Memory B cell (primary cell): Measurements from ENCODE around the gene FAM53A.
"Not testable (repeated sequence)": the region's sequence is repeated elsewhere in the genome, so short reads cannot be mapped to it uniquely, and the experiment has no call there.

Source experiments
- ATAC-seq: fragments of 150-1000 bp; cut with Tn5 transposase; 2 replicates; pipeline ENCODE4 v1.10.0; 2021; ENCODE audit warnings: low read depth, mild to moderate bottlenecking, moderate library complexity
- DNase-seq, 2 donors: peaks; one replicate each; pipeline ENCODE4 v3.0.0; 2022; ENCODE audit warnings: low spot score in 2 of 2
- H3K27ac Mint-ChIP-seq: one replicate; pipeline ENCODE4 v1.8.0; 2022; ENCODE audit warnings: mild to moderate bottlenecking, moderate library complexity, mixed read lengths
- H3K27me3 Mint-ChIP-seq: one replicate; pipeline ENCODE4 v1.8.0; 2022; ENCODE audit warnings: mixed read lengths
- H3K36me3 Mint-ChIP-seq: one replicate; pipeline ENCODE4 v1.8.0; 2022; ENCODE audit warnings: mild to moderate bottlenecking, mixed read lengths
- H3K4me1 Mint-ChIP-seq: one replicate; pipeline ENCODE4 v1.8.0; 2022; ENCODE audit warnings: mixed read lengths
- H3K4me3 Mint-ChIP-seq: one replicate; pipeline ENCODE4 v1.8.0; 2022; ENCODE audit warnings: mild to moderate bottlenecking, moderate library complexity, mixed read lengths
- H3K9me3 Mint-ChIP-seq: one replicate; pipeline ENCODE4 v1.8.0; 2022; ENCODE audit warnings: mixed read lengths

Gene FAM53A

GRCh38 chr4:1684506-1685234 lies 557 bp upstream of the FAM53A start:
- Mint-ChIP-seq H3K9me3 (no peaks in the 10 kb centered on the region), H3K36me3 (peaks cover 2% of the 10 kb centered on the region), H3K27ac (no peak overlapping the region), H3K4me1 (peaks cover 9% of the 10 kb centered on the region), H3K4me3 (peak overlapping the region; percentile 52), H3K27me3 (no peaks in the 10 kb centered on the region)
- DNase-seq (no peak), ATAC-seq (peak; percentile 7)

GRCh38 chr4:1683261-1683735 lies 815 bp downstream of the FAM53A start:
- Mint-ChIP-seq H3K4me3 (peak overlapping the region; percentile 84), H3K27me3 (no peaks in the 10 kb centered on the region), H3K36me3 (no peaks in the 10 kb centered on the region), H3K27ac (peak overlapping the region; percentile 63), H3K9me3 (no peaks in the 10 kb centered on the region), H3K4me1 (peaks cover 9% of the 10 kb centered on the region)
- no peak for DNase-seq
- no peak for ATAC-seq

DNA sequence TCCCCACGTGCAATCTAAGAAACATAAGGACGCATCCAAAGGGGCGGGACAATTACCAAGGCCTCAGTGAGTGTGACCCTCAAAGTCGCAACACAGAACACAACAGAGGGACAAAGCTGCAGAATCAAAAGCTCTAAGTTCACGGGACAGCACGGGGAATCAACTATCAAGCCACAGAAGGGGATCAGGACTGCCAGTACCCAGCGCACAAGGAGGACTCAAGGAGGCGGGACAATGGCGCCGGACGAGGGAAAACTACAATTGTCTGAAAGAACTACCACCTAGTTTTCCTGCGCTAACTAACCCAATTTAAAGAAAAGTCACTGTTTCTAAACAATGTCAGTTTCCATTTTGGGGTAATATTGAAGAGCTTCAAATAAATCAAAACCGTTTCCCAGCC lies 1.3 kb downstream of the FAM53A start:
- peak overlapping the region; percentile 84 for H3K4me3 Mint-ChIP-seq
- H3K27me3 Mint-ChIP-seq: no peaks in the 10 kb centered on the region
- no peaks in the 10 kb centered on the region for H3K36me3 Mint-ChIP-seq
- no peaks in the 10 kb centered on the region for H3K9me3 Mint-ChIP-seq
- H3K4me1 Mint-ChIP-seq: peaks cover 9% of the 10 kb centered on the region
- no peak overlapping the region for H3K27ac Mint-ChIP-seq
- DNase-seq (no peak), ATAC-seq (no peak)

DNA sequence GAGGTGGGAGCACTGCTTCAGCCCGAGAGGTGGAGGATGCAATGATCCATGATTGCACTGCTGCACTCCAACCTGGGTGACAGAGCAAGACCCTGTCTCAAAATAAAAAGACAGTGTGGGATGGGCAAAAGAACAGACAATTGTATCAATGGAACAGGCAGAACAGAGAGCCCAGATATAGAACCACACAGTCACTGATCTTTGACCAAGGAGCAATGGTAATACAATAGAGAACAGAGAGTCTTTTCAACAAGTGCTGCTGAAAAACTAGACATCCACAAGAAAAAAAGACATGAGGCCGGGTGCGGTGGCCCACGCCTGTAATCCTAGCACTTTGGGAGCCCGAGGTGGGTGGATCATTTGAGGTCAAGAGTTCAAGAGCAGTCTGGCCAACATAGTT lies 5.9 kb downstream of the FAM53A start:
- Mint-ChIP-seq H3K36me3 (no peaks in the 10 kb centered on the region), H3K27ac (no peak overlapping the region), H3K27me3 (no peaks in the 10 kb centered on the region), H3K4me1 (peaks cover 6% of the 10 kb centered on the region), H3K9me3 (no peaks in the 10 kb centered on the region), H3K4me3 (no peak overlapping the region)
- ATAC-seq: no peak
- DNase-seq: no peak

DNA sequence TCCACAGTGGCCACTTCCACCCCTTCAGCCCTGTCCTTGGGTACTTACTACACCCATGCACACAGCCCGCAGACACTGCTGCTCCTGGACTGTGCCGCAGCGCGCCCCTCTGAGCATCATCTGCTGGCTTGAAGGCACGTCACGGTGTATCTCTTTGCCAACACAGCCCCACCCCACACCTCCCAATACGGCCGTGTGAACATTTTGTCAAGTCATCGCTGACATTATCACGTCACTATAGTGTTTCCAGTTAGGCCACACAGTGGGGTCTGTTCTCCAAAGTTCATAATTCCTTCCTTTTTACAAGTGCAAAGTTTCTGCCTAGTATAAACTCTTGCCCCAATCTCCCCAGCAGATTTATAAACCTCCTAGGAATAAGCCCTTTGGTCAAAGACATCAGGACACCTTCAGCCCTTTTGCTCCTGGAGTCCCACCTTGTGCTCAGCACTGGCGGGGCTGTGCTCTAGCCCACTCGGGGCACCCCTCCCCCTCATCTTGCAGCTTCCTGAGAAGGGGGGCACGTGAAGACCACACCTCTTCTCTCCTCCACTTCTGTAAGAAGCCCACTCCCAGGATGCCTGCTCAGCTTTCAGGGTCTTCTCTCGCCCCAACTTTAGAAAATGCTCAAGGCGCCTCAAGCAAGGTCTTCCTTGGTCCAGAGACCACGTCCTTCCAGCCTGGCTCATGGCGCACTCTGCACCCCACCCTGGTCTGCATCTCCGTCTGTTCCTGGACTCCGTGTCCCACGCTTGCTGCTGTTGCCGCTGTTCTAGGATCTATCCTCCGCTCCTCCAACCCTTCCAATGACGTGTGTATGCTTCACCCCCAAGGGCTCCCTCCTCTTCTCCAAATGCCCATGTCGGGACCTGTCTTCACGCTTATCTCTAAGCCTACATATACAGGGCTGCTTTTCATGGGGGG lies 7.2 kb downstream of the FAM53A start:
- no peak for ATAC-seq
- Mint-ChIP-seq H3K27ac (no peak overlapping the region), H3K9me3 (no peaks in the 10 kb centered on the region), H3K4me1 (no peaks in the 10 kb centered on the region), H3K36me3 (no peaks in the 10 kb centered on the region), H3K27me3 (no peaks in the 10 kb centered on the region), H3K4me3 (no peak overlapping the region)
- no peak for DNase-seq

DNA sequence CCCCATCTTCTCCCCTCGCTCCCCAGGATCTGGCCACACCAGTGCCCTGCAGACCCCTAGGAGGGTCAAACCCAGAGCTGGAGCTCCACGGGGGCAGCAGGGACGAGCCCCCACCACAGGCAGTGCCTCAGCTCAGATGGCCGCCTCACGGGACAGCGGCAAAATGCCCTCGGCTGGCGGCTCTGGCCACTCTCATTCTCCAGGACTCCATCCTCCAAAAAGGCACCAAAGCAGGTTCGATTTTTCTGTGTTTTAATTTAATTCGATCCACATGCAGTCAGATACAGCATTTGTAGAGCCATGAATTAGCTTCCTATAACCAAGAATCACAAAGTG lies 8.3 kb downstream of the FAM53A start:
- Mint-ChIP-seq H3K4me1 (no peaks in the 10 kb centered on the region), H3K36me3 (peaks cover 2% of the 10 kb centered on the region), H3K4me3 (no peak overlapping the region), H3K27ac (no peak overlapping the region), H3K27me3 (no peaks in the 10 kb centered on the region), H3K9me3 (no peaks in the 10 kb centered on the region)
- DNase-seq: no peak
- ATAC-seq: no peak

DNA sequence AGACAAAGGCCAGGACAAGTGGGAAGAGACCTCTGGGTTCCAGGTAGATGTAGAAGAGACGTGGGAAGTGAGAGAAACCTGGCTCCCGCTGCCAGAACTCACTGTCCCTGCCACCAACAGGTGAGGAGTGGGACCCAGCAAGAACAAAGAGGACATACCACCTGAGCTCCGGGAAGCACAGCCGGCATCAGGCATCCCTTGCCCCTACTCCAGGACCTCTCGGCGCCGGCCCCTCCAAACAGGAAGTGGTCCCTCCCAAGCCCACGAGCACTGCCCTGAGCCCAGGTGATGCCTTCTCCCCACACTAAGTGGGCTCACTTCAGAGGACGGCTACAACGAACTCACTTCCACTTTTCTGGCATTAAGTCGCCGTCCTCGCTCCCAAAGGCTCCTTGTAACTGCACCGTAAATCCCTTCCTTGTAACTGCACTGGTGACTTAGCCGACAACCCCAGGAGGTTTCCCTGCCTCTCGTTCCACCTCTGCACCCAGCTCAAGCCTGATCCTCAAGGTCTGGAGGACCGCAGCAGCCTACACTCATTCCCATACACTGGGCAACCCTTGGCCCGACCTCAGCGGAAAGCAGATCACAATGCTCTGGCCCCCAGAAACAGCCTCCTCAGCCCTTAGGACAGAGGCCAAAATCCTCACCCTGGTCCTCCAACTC lies 8.8 kb downstream of the FAM53A start:
- DNase-seq (no peak), ATAC-seq (no peak)
- Mint-ChIP-seq H3K9me3 (no peaks in the 10 kb centered on the region), H3K4me1 (no peaks in the 10 kb centered on the region), H3K27me3 (no peaks in the 10 kb centered on the region), H3K36me3 (peaks cover 2% of the 10 kb centered on the region), H3K27ac (no peak overlapping the region), H3K4me3 (no peak overlapping the region)

- H3K4me1 Mint-ChIP-seq: no peaks in the 10 kb centered on the region
- H3K4me3 Mint-ChIP-seq: no peak overlapping the region
- DNase-seq: no peak
- no peak for ATAC-seq
- H3K27me3 Mint-ChIP-seq: no peaks in the 10 kb centered on the region
- H3K9me3 Mint-ChIP-seq: no peaks in the 10 kb centered on the region
- H3K27ac Mint-ChIP-seq: no peak overlapping the region
- H3K36me3 Mint-ChIP-seq: peaks cover 2% of the 10 kb centered on the region
Measured at GRCh38 chr4:1674682-1675081, 9.4 kb downstream of the FAM53A start.

DNA sequence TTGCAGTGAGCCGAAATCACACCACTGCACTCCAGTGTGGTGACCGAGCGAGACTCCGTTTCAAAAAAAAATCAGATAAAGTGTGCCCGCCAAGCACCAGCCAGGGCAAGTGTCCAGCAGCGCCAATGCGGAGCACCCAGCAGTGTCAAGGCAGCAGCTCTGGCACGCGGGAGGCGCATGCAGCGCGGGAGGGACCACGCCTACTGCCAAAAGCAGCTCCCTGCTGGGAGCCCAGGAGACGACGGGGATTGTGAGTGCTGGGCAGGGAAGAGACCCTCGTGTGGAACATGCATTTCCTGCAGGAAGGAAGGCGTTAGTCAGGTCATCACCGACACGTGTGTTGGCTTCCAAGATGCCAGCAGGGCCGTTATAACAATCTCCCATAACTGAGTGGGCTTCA lies 10.4 kb downstream of the FAM53A start:
- H3K4me3 Mint-ChIP-seq: no peak overlapping the region
- DNase-seq: no peak
- no peaks in the 10 kb centered on the region for H3K9me3 Mint-ChIP-seq
- ATAC-seq: no peak
- H3K27ac Mint-ChIP-seq: no peak overlapping the region
- no peaks in the 10 kb centered on the region for H3K27me3 Mint-ChIP-seq
- peaks cover 2% of the 10 kb centered on the region for H3K36me3 Mint-ChIP-seq
- no peaks in the 10 kb centered on the region for H3K4me1 Mint-ChIP-seq

GRCh38 chr4:1671011-1671410 lies 13.1 kb downstream of the FAM53A start:
- H3K36me3 Mint-ChIP-seq, H3K27me3 Mint-ChIP-seq, ATAC-seq, H3K4me1 Mint-ChIP-seq, H3K4me3 Mint-ChIP-seq, H3K27ac Mint-ChIP-seq, DNase-seq, H3K9me3 Mint-ChIP-seq: not testable (repeated sequence)

GRCh38 chr4:1670279-1670678 lies 13.8 kb downstream of the FAM53A start:
- Mint-ChIP-seq H3K4me3 (no peak overlapping the region), H3K27me3 (no peaks in the 10 kb centered on the region), H3K36me3 (peaks cover 2% of the 10 kb centered on the region), H3K9me3 (no peaks in the 10 kb centered on the region), H3K27ac (no peak overlapping the region), H3K4me1 (no peaks in the 10 kb centered on the region)
- DNase-seq: no peak
- ATAC-seq: no peak

DNA sequence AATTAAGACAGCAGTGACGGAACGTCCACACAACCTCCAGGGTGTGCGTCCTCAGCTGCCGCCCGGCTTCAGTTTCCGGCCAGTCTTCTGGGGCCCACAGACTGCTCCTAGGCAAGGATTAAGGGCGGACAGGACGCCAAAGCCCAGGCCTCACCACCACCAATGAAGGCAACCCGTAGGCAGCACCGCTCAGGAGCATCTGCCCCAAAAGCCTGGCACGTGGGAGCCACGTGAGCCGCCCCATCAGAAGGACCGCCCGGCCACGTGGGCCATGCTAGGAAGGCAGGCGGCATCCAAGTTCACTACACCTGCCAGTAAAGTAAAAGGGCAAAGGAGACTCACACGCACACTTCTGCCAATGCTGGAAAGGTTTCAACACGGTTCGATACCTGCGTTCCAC lies 14.3 kb downstream of the FAM53A start:
- DNase-seq (no peak), ATAC-seq (no peak)
- H3K36me3 Mint-ChIP-seq: peaks cover 2% of the 10 kb centered on the region
- H3K4me1 Mint-ChIP-seq: no peaks in the 10 kb centered on the region
- no peaks in the 10 kb centered on the region for H3K27me3 Mint-ChIP-seq
- H3K9me3 Mint-ChIP-seq: no peaks in the 10 kb centered on the region
- H3K4me3 Mint-ChIP-seq: no peak overlapping the region
- H3K27ac Mint-ChIP-seq: no peak overlapping the region

DNA sequence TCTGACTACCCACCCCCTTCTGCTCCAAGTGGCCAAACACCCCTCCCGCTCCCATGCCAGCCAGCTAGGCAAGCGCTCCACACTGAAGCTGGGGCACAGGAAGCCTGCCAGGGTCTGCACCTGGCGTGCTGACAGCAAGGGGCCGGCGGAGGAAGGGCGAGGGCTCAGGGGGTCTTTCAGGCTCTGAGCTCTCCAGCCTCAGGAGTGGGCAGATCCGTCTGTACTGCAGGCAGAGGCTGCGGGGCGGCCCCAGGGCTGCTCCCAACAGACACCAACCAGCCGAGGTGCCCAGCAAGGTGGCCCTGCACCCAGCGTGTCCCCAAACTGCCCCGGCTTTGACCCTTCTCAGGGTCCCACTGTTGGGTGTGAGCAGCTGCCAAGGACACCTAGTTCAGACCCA lies 14.8 kb downstream of the FAM53A start:
- H3K9me3 Mint-ChIP-seq: no peaks in the 10 kb centered on the region
- H3K4me1 Mint-ChIP-seq: no peaks in the 10 kb centered on the region
- peaks cover 2% of the 10 kb centered on the region for H3K36me3 Mint-ChIP-seq
- no peak overlapping the region for H3K27ac Mint-ChIP-seq
- H3K27me3 Mint-ChIP-seq: no peaks in the 10 kb centered on the region
- no peak overlapping the region for H3K4me3 Mint-ChIP-seq
- DNase-seq (no peak), ATAC-seq (no peak)

DNA sequence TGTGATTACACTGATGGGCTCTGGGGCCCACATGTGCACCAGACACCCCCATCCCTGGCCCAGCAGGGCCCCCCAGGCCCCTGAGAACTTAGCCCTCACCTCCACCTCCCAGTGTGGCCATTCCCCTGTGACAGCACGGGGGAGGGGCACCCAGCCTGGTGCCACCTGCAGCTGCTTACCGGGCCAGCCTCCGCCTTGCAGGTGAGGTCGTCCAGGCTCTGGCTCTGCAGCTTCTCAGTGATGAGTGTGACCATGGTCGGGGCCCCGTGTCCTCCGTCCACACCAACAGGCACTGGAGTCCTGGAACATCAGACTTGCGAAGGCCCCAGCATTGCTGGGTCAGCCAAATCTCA lies 15.6 kb downstream of the FAM53A start:
- Mint-ChIP-seq H3K27me3 (no peaks in the 10 kb centered on the region), H3K4me1 (no peaks in the 10 kb centered on the region), H3K9me3 (no peaks in the 10 kb centered on the region), H3K4me3 (no peak overlapping the region), H3K36me3 (peaks cover 2% of the 10 kb centered on the region), H3K27ac (no peak overlapping the region)
- ATAC-seq (no peak), DNase-seq (no peak)
